Neural cell (in vitro differentiated cells): Measurements from ENCODE around the gene DCUN1D1. TPM values are rescaled to one million over a fixed set of nuclear protein-coding genes. Genes with fewer than 3 reads are reported as not detected.

Experiments
- H2AFZ ChIP-seq: fragments of 200-600, 300-800 bp; sonication (generic), shearing (Covaris generic); 2 replicates; pipeline ENCODE4 v1.6.0; 2014; ENCODE audit warnings: low read depth, mild to moderate bottlenecking, antibody characterized with exemption, low read length, moderate library complexity
- H3F3A ChIP-seq: fragments of 200-600 bp; shearing (Covaris generic); 2 replicates; pipeline ENCODE4 v1.6.1; 2016; ENCODE audit warnings: mild to moderate bottlenecking, moderate library complexity, mixed read lengths, antibody characterized with exemption, low read length; ENCODE audit not compliant: insufficient read depth, poor library complexity, severe bottlenecking
- H3K27ac ChIP-seq: fragments of 200-600, 300-800 bp; sonication (generic), shearing (Covaris generic); 2 replicates; pipeline ENCODE4 v1.5.1; 2014; ENCODE audit warnings: mild to moderate bottlenecking, low read length, moderate library complexity
- H3K27me3 ChIP-seq: fragments of 300-800, 200-600 bp; sonication (generic), shearing (Covaris generic); 2 replicates; pipeline ENCODE4 v1.6.0; 2014; ENCODE audit warnings: mild to moderate bottlenecking, low read depth, low read length, moderate library complexity; ENCODE audit not compliant: insufficient read depth
- H3K36me3 ChIP-seq: fragments of 300-800, 200-600 bp; sonication (generic), shearing (Covaris generic); 2 replicates; pipeline ENCODE4 v1.5.1; 2014; ENCODE audit warnings: mild to moderate bottlenecking, antibody characterized with exemption, low read length, moderate library complexity; ENCODE audit not compliant: insufficient read depth
- H3K4me2 ChIP-seq: fragments of 300-800, 200-600 bp; sonication (generic), shearing (Covaris generic); 2 replicates; pipeline ENCODE4 v1.6.0; 2014; ENCODE audit warnings: mild to moderate bottlenecking, low read length
- H3K4me3 ChIP-seq: fragments of 300-800, 200-600 bp; sonication (generic), shearing (Covaris generic); 2 replicates; pipeline ENCODE4 v1.5.1; 2014; ENCODE audit warnings: mild to moderate bottlenecking, low read length, moderate library complexity
- H3K79me2 ChIP-seq: fragments of 200-600 bp; shearing (Covaris generic); replicated peaks from 2 replicates; pipeline ENCODE4 v1.6.0; 2014; ENCODE audit warnings: mild to moderate bottlenecking, low read length, moderate library complexity; ENCODE audit not compliant: insufficient read depth
- H3K9ac ChIP-seq: fragments of 300-800, 200-600 bp; sonication (generic), shearing (Covaris generic); 2 replicates; pipeline ENCODE4 v1.6.1; 2016; ENCODE audit warnings: mild to moderate bottlenecking, low read length, mixed read lengths
- H3K9me2 ChIP-seq: fragments of 200-600 bp; shearing (Covaris generic); 2 replicates; pipeline ENCODE4 v1.6.1; 2016; ENCODE audit warnings: mild to moderate bottlenecking, low read length, mixed read lengths; ENCODE audit not compliant: insufficient read depth
- H3K9me3 ChIP-seq: fragments of 200-600, 300-800 bp; sonication (generic), shearing (Covaris generic); 2 replicates; pipeline ENCODE4 v1.6.1; 2016; ENCODE audit warnings: mild to moderate bottlenecking, mixed run types, low read length, moderate library complexity, mixed read lengths
- H4K20me1 ChIP-seq: fragments of 200-600 bp; shearing (Covaris generic); 2 replicates; pipeline ENCODE4 v1.6.1; 2016; ENCODE audit warnings: mild to moderate bottlenecking, mixed run types; ENCODE audit not compliant: insufficient read depth
- EP300 ChIP-seq: fragments of 450-650 bp; conservative IDR thresholded peaks from 2 replicates; pipeline ENCODE4 v1.6.1; 2014; ENCODE audit warnings: antibody characterized with exemption, mild to moderate bottlenecking, moderate library complexity; ENCODE audit not compliant: poor library complexity, severe bottlenecking
- EZH2 ChIP-seq: fragments of 200-600, 300-800 bp; shearing (Covaris generic), sonication (generic); IDR thresholded peaks from 2 replicates; pipeline ENCODE4 v1.6.1; 2014; ENCODE audit warnings: antibody characterized with exemption, low read length, borderline replicate concordance, mild to moderate bottlenecking; ENCODE audit not compliant: insufficient read depth, poor library complexity, severe bottlenecking
- MXI1 ChIP-seq: fragments of 450-650 bp; conservative IDR thresholded peaks from 2 replicates; pipeline ENCODE4 v1.6.1; 2014; ENCODE audit warnings: antibody characterized with exemption, mild to moderate bottlenecking; ENCODE audit not compliant: poor library complexity, severe bottlenecking
- POLR2AphosphoS5 ChIP-seq: IDR thresholded peaks from 2 replicates; pipeline ENCODE4 v1.6.1; 2012
- RAD21 ChIP-seq: fragments of 450-650 bp; conservative IDR thresholded peaks from 2 replicates; pipeline ENCODE4 v1.6.1; 2014; ENCODE audit warnings: antibody characterized with exemption, mild to moderate bottlenecking, moderate library complexity
- SMC3 ChIP-seq: fragments of 450-650 bp; conservative IDR thresholded peaks from 2 replicates; pipeline ENCODE4 v1.6.1; 2014; ENCODE audit warnings: antibody characterized with exemption, mild to moderate bottlenecking, moderate library complexity; ENCODE audit not compliant: poor library complexity
- TAF1 ChIP-seq: IDR thresholded peaks from 2 replicates; pipeline ENCODE4 v1.6.1; 2012; ENCODE audit warnings: low read depth
- polyA plus RNA-seq: library from polyadenylated mRNA; depleted of rRNA; stranded (reverse); fragments of >200 nt; gene quantifications from 2 replicates; pipeline ENCODE4 v1.2.3, GENCODE V29; 2014
- TF ChIP-seq, protein P1 (sequence below): fragments of 450-650 bp; IDR thresholded peaks from 2 replicates; pipeline ENCODE4 v1.5.1; 2014; ENCODE audit warnings: antibody characterized with exemption, mild to moderate bottlenecking, moderate library complexity; ENCODE audit not compliant: poor library complexity, severe bottlenecking
- TF ChIP-seq, protein P2 (sequence below): IDR thresholded peaks from 2 replicates; pipeline ENCODE4 v1.6.1; 2012; ENCODE audit warnings: borderline replicate concordance

DCUN1D1 gene
- polyA plus RNA-seq, 1 donor from 2014 or later: 33.4 TPM

DNA sequence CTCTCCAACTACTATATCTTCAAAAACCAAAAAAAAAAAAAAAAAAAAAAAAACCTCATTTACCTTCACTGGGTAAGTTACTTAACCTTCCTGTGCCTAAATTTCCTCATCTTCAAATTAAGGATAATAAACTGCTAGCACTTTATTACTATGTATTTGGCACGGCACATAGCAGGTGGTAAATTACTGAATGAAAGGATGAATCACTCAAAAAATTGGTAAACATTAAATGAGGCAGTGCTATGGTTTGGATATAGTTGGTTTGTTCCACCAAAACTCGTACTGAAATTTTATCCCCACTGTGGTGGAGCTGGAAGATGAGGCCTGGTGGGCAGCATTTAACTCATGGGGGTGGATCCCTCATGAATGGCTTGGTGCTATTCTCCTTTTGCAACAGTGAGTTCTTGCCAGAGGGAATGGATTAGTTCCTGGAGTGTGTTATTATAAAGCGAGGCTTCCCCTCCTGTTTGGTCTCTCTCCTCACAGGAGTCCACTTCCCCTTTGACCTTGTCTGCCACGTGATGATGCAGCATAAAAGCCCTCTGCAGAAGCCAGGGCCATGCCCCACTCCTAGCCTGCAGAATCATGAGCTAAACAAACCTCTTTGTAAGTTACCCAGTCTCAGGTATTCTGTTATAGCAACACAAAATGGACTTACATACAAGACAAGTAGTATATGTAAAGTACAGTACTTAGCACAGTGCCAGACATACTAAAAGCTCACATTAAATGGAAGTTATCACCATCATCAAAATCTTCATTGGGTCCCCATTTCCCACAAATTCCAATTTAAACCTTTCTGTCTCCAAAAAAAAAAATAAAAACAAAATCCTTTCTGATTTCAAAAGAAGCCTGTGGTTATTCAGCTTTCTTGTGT, 20.6 kb downstream of the DCUN1D1 start:
- TF ChIP-seq SMC3: no peak
- H3F3A ChIP-seq: no peaks in the 10 kb centered on the region
- H3K4me2 ChIP-seq: no peak overlapping the region
- H3K27ac ChIP-seq: no peak overlapping the region
- H3K27me3 ChIP-seq: no peaks in the 10 kb centered on the region
- no peaks in the 10 kb centered on the region for H3K79me2 ChIP-seq
- no peaks in the 10 kb centered on the region for H4K20me1 ChIP-seq
- H3K9ac ChIP-seq: no peak overlapping the region
- no peaks in the 10 kb centered on the region for H3K9me2 ChIP-seq
- no peak overlapping the region for H2AFZ ChIP-seq
- H3K36me3 ChIP-seq: peaks cover 6% of the 10 kb centered on the region
- H3K9me3 ChIP-seq: no peaks in the 10 kb centered on the region
- no peak overlapping the region for H3K4me3 ChIP-seq

GRCh38 chr3:182957676-182958266, 22.6 kb downstream of the DCUN1D1 start:
- no peak overlapping the region for H3K9ac ChIP-seq
- H3K27ac ChIP-seq: no peak overlapping the region

DNA sequence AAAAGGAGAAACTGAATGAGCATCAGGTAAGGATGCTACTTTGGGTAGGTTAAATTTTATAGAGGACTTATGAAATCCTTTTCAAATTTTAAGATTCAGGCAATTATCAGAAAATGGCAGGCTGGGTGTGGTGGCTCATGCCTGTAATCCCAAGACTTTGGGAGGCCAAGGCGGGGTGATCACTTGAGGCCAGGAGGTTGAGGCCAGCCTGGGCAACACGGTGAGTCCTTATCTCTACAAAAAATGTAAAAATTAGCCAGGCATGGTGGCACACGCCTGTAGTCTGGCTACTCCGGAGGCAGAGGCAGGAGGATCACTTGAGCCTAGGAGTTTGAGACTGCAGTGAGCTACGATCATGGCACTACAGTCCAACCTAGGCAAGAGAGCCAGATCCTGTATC, 23.1 kb downstream of the DCUN1D1 start:
- Histone ChIP-seq H3K27ac (no peak overlapping the region), H2AFZ (no peak overlapping the region), H3K4me3 (no peak overlapping the region), H3K9ac (no peak overlapping the region), H3K9me3 (no peaks in the 10 kb centered on the region), H3K27me3 (no peaks in the 10 kb centered on the region), H3K9me2 (no peaks in the 10 kb centered on the region), H4K20me1 (no peaks in the 10 kb centered on the region), H3K36me3 (peaks cover 6% of the 10 kb centered on the region), H3F3A (no peaks in the 10 kb centered on the region), H3K4me2 (no peak overlapping the region), H3K79me2 (no peaks in the 10 kb centered on the region)
- TF ChIP-seq, protein P1, sequence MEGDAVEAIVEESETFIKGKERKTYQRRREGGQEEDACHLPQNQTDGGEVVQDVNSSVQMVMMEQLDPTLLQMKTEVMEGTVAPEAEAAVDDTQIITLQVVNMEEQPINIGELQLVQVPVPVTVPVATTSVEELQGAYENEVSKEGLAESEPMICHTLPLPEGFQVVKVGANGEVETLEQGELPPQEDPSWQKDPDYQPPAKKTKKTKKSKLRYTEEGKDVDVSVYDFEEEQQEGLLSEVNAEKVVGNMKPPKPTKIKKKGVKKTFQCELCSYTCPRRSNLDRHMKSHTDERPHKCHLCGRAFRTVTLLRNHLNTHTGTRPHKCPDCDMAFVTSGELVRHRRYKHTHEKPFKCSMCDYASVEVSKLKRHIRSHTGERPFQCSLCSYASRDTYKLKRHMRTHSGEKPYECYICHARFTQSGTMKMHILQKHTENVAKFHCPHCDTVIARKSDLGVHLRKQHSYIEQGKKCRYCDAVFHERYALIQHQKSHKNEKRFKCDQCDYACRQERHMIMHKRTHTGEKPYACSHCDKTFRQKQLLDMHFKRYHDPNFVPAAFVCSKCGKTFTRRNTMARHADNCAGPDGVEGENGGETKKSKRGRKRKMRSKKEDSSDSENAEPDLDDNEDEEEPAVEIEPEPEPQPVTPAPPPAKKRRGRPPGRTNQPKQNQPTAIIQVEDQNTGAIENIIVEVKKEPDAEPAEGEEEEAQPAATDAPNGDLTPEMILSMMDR: no peak
- no peak for TF ChIP-seq SMC3
- TF ChIP-seq MXI1: no peak
- no peak for TF ChIP-seq EZH2
- no peak for TF ChIP-seq EP300
- TF ChIP-seq RAD21: no peak
- no peak for TF ChIP-seq POLR2AphosphoS5
- TF ChIP-seq, protein P2, sequence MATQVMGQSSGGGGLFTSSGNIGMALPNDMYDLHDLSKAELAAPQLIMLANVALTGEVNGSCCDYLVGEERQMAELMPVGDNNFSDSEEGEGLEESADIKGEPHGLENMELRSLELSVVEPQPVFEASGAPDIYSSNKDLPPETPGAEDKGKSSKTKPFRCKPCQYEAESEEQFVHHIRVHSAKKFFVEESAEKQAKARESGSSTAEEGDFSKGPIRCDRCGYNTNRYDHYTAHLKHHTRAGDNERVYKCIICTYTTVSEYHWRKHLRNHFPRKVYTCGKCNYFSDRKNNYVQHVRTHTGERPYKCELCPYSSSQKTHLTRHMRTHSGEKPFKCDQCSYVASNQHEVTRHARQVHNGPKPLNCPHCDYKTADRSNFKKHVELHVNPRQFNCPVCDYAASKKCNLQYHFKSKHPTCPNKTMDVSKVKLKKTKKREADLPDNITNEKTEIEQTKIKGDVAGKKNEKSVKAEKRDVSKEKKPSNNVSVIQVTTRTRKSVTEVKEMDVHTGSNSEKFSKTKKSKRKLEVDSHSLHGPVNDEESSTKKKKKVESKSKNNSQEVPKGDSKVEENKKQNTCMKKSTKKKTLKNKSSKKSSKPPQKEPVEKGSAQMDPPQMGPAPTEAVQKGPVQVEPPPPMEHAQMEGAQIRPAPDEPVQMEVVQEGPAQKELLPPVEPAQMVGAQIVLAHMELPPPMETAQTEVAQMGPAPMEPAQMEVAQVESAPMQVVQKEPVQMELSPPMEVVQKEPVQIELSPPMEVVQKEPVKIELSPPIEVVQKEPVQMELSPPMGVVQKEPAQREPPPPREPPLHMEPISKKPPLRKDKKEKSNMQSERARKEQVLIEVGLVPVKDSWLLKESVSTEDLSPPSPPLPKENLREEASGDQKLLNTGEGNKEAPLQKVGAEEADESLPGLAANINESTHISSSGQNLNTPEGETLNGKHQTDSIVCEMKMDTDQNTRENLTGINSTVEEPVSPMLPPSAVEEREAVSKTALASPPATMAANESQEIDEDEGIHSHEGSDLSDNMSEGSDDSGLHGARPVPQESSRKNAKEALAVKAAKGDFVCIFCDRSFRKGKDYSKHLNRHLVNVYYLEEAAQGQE: no peak

More at GRCh38 chr3:182957676-182958266, 22.6 kb downstream of the DCUN1D1 start:
- Histone ChIP-seq H2AFZ (no peak overlapping the region), H3K4me3 (no peak overlapping the region), H4K20me1 (no peaks in the 10 kb centered on the region), H3K9me2 (no peaks in the 10 kb centered on the region), H3K4me2 (no peak overlapping the region), H3K9me3 (no peaks in the 10 kb centered on the region), H3K27me3 (no peaks in the 10 kb centered on the region), H3F3A (no peaks in the 10 kb centered on the region), H3K79me2 (no peaks in the 10 kb centered on the region), H3K36me3 (peaks cover 6% of the 10 kb centered on the region)
- TF ChIP-seq EZH2 (no peak), POLR2AphosphoS5 (no peak), RAD21 (no peak), MXI1 (no peak), TAF1 (no peak)
- TF ChIP-seq, protein P2: no peak
